Tibial nerve (tissue), 4 donors: ENCODE results near the gene HES3. TPM values are rescaled to one million over a fixed set of nuclear protein-coding genes. Genes with fewer than 3 reads are reported as not detected.

Source experiments
- DNase-seq, 2 donors: peaks; one replicate each; pipeline ENCODE4 v3.0.0-alpha.2; 2019; ENCODE audit warnings: low spot score in 2 of 2
- H3K27ac ChIP-seq, 4 donors: fragments of 200-600 bp; sonication (generic) in 3 of 4; one replicate each; pipeline ENCODE4 v1.5.1; 2017 to 2019; ENCODE audit warnings: mild to moderate bottlenecking in 1 of 4
- H3K27me3 ChIP-seq, 2 donors: fragments of 200-600 bp; sonication (generic) in 1 of 2; one replicate each; pipeline versions ENCODE4 v1.5.1 to v1.6.0; 2017 to 2019
- H3K36me3 ChIP-seq, 3 donors: fragments of 200-600 bp; sonication (generic); one replicate each; pipeline ENCODE4 v1.5.1; 2018 to 2019
- H3K4me1 ChIP-seq, 4 donors: fragments of 200-600 bp; sonication (generic) in 3 of 4; one replicate each; pipeline ENCODE4 v1.5.1; 2017 to 2019
- H3K4me3 ChIP-seq, 4 donors: fragments of 200-600 bp; sonication (generic) in 3 of 4; one replicate each; pipeline ENCODE4 v1.5.1; 2017 to 2019; ENCODE audit warnings: mild to moderate bottlenecking in 1 of 4, moderate library complexity in 1 of 4
- H3K9me3 ChIP-seq, 4 donors: fragments of 200-600 bp; sonication (generic) in 3 of 4; one replicate each; pipeline ENCODE4 v1.5.1; 2017 to 2019
- EP300 ChIP-seq, 2 donors: sonication (generic); formaldehyde crosslinking; IDR thresholded peaks; one replicate each; pipeline ENCODE4 v1.6.1; 2017; ENCODE audit warnings: antibody characterized with exemption in 2 of 2, mild to moderate bottlenecking in 1 of 2
- POLR2A ChIP-seq, 2 donors: fragments of 450-650 bp; IDR thresholded peaks; one replicate each; pipeline ENCODE4 v1.6.1; 2017; ENCODE audit warnings: antibody characterized with exemption in 2 of 2, mild to moderate bottlenecking in 2 of 2, moderate library complexity in 2 of 2
- WGBS, 2 donors: methylation state at CpG; one replicate each; pipeline ENCODE4 v1.1.5; 2018; 5-methylcytosine and 5-hydroxymethylcytosine counted together
- total RNA-seq, 4 donors: library from RNA; depleted of rRNA; stranded (reverse); fragments of >200 nt; gene quantifications; one replicate each; pipeline ENCODE4 v1.1.0, GENCODE V29; 2016
- TF ChIP-seq, protein P1 (sequence below), 5 experiments: fragments of 200-600 bp in 3 of 5; fragments of 450-650 bp in 2 of 5; sonication (generic) in 3 of 5; IDR thresholded peaks; one replicate each; pipeline ENCODE4 v1.5.1; 2016 to 2019; ENCODE audit warnings: antibody characterized with exemption in 5 of 5, mild to moderate bottlenecking in 3 of 5, moderate library complexity in 2 of 5

HES3 gene
- total RNA-seq, 4 donors from 2014 or later: not detected

- no peaks in the 10 kb centered on the region for H3K36me3 ChIP-seq
- peaks cover 0 to 64% (median 43%) of the 10 kb centered on the region in 4 donors for H3K4me1 ChIP-seq
- no peak for DNase-seq
- H3K9me3 ChIP-seq: no peaks in the 10 kb centered on the region
- H3K4me3 ChIP-seq: no peak overlapping the region
- no peaks in the 10 kb centered on the region for H3K27me3 ChIP-seq
- TF ChIP-seq, protein P1, sequence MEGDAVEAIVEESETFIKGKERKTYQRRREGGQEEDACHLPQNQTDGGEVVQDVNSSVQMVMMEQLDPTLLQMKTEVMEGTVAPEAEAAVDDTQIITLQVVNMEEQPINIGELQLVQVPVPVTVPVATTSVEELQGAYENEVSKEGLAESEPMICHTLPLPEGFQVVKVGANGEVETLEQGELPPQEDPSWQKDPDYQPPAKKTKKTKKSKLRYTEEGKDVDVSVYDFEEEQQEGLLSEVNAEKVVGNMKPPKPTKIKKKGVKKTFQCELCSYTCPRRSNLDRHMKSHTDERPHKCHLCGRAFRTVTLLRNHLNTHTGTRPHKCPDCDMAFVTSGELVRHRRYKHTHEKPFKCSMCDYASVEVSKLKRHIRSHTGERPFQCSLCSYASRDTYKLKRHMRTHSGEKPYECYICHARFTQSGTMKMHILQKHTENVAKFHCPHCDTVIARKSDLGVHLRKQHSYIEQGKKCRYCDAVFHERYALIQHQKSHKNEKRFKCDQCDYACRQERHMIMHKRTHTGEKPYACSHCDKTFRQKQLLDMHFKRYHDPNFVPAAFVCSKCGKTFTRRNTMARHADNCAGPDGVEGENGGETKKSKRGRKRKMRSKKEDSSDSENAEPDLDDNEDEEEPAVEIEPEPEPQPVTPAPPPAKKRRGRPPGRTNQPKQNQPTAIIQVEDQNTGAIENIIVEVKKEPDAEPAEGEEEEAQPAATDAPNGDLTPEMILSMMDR (IDR thresholded peaks at IDR 0.05): no peak
- TF ChIP-seq POLR2A (IDR thresholded peaks at IDR 0.05) (no peak), EP300 (IDR thresholded peaks at IDR 0.05) (no peak)
- peak overlapping the region; percentile 24 to 89 (median 65) for H3K27ac ChIP-seq
- 53 to 57% methylated on average over 9 of the region's 9 CpGs for WGBS, 2 donors
Measured at GRCh38 chr1:6272452-6272851, 28.5 kb downstream of the HES3 start.

DNA sequence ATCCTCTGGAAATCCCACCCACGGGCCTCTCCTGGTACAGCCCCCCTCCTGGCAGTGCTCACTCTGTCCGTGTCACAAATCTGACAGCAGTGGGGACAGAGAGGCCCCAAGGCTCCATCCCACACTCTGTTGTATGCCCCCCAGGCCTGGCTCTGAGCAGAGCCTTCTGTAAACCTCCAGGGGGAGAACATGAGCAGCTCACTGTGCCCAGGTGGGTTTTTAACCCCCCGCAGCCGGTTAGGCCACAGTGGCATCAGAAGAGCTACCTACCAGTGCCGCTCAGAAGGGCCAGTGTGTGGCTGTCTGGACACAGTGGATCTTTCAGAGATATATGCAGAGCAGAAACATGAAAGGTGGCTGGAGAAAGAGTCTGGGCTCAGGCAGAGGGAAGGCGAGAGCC lies 28.9 kb downstream of the HES3 start:
- no peaks in the 10 kb centered on the region for H3K27me3 ChIP-seq
- H3K4me3 ChIP-seq: no peak overlapping the region
- peak overlapping the region; percentile 24 to 89 (median 69) for H3K27ac ChIP-seq
- WGBS, 2 donors: 59 to 76% methylated on average over 6 of the region's 6 CpGs
- peaks cover 0 to 64% (median 43%) of the 10 kb centered on the region in 4 donors for H3K4me1 ChIP-seq
- DNase-seq: no peak
- H3K36me3 ChIP-seq: no peaks in the 10 kb centered on the region
- no peaks in the 10 kb centered on the region for H3K9me3 ChIP-seq
- TF ChIP-seq, protein P1 (IDR thresholded peaks at IDR 0.05): no peak

- Histone ChIP-seq H3K27me3 (no peaks in the 10 kb centered on the region), H3K9me3 (no peaks in the 10 kb centered on the region), H3K27ac (peak overlapping the region; percentile 24 to 89 (median 69)), H3K4me1 (peaks cover 0 to 64% (median 43%) of the 10 kb centered on the region in 4 donors), H3K36me3 (no peaks in the 10 kb centered on the region), H3K4me3 (no peak overlapping the region)
- TF ChIP-seq, protein P1 (IDR thresholded peaks at IDR 0.05): no peak
- TF ChIP-seq EP300 (IDR thresholded peaks at IDR 0.05): peak in 1 of 2 donors; percentile 47
- no peak for TF ChIP-seq POLR2A (IDR thresholded peaks at IDR 0.05)
- DNase-seq: no peak
- WGBS, 2 donors: 51 to 64% methylated on average over 19 of the region's 19 CpGs
Measured at GRCh38 chr1:6273380-6273891, 29.5 kb downstream of the HES3 start.

DNA sequence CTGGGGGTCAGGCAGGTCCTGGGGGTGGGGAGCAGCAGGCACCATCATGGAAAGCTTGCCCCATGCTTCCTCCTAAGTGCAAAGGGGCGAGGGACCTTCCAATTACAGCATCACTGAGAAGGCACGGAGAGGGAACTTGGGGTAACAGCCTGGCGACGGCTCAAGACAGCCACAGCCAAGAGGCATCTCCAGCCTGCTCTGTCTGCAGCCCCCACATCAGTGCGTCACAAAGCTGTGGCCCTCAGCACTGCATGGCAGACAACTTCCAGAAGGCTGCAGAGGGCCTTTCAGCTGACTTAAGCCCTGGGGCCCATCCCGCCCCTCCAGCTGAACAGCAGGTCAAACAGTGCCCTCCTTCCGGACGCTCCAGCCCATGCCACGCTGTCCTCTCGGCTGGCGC lies 30.1 kb downstream of the HES3 start:
- DNase-seq: no peak
- Histone ChIP-seq H3K27me3 (no peaks in the 10 kb centered on the region), H3K36me3 (peaks cover 0 to 2% (median 0%) of the 10 kb centered on the region in 3 donors), H3K4me3 (no peak overlapping the region), H3K4me1 (peaks cover 0 to 62% (median 43%) of the 10 kb centered on the region in 4 donors), H3K9me3 (no peaks in the 10 kb centered on the region), H3K27ac (peak overlapping the region in 2 of 4 donors; percentile 87 to 89)
- no peak for TF ChIP-seq EP300 (IDR thresholded peaks at IDR 0.05)
- no peak for TF ChIP-seq POLR2A (IDR thresholded peaks at IDR 0.05)
- TF ChIP-seq, protein P1 (IDR thresholded peaks at IDR 0.05): no peak
- 79 to 91% methylated on average over 10 to 11 of the region's 11 CpGs for WGBS, 2 donors

- Histone ChIP-seq H3K9me3 (no peaks in the 10 kb centered on the region), H3K36me3 (peaks cover 0 to 7% (median 0%) of the 10 kb centered on the region in 3 donors), H3K4me3 (no peak overlapping the region), H3K4me1 (peaks cover 0 to 56% (median 40%) of the 10 kb centered on the region in 4 donors), H3K27me3 (no peaks in the 10 kb centered on the region), H3K27ac (peak overlapping the region in 2 of 4 donors; percentile 87 to 89)
- DNase-seq: no peak
- WGBS, 2 donors: 97% methylated on average over 7 to 16 of the region's 16 CpGs
- TF ChIP-seq POLR2A (IDR thresholded peaks at IDR 0.05) (no peak), EP300 (IDR thresholded peaks at IDR 0.05) (no peak)
- TF ChIP-seq, protein P1 (IDR thresholded peaks at IDR 0.05): no peak
Measured at GRCh38 chr1:6274622-6275139, 30.7 kb downstream of the HES3 start.
